ENCODE data around the gene HHIPL1. TPM values are rescaled to one million over a fixed set of nuclear protein-coding genes. Genes with fewer than 3 reads are reported as not detected.

The HHIPL1 gene
- total RNA-seq, 1 experiment from 2014 or later: 2.6 TPM

- Histone ChIP-seq H3K27ac (ENCODE audit: insufficient read length, low read depth, low read length) (no peak overlapping the region), H3K9me3 (ENCODE audit: control insufficient read depth, low read depth, low read length) (no peaks in the 10 kb centered on the region), H3K4me2 (ENCODE audit: insufficient read depth, insufficient read length, low read length) (no peak overlapping the region), H3K9ac (ENCODE audit: extremely low read depth, insufficient read length, low read length) (no peak overlapping the region), H3K79me2 (ENCODE audit: insufficient read depth, low read length) (no peaks in the 10 kb centered on the region), H2BK5ac (ENCODE audit: insufficient read length, low read length) (no peak overlapping the region), H2BK12ac (ENCODE audit: insufficient read length, low read depth, low read length) (no peak overlapping the region), H3K23me2 (ENCODE audit: insufficient read length, low read depth, low read length, poor library complexity, severe bottlenecking) (no peaks in the 10 kb centered on the region), H3K56ac (ENCODE audit: insufficient read length, low read depth, low read length) (no peak overlapping the region), H4K20me1 (ENCODE audit: control insufficient read depth, insufficient read depth, insufficient read length) (no peaks in the 10 kb centered on the region), H3K27me3 (ENCODE audit: insufficient read depth, low read length) (no peaks in the 10 kb centered on the region), H3K4me1 (ENCODE audit: insufficient read depth, low read length) (no peaks in the 10 kb centered on the region), H2AFZ (ENCODE audit: low read length) (no peak overlapping the region), H3T11ph (ENCODE audit: low read length) (no peak overlapping the region), H2BK15ac (ENCODE audit: low read depth, low read length) (no peak overlapping the region), H2BK120ac (ENCODE audit: low read depth, low read length, poor library complexity, severe bottlenecking) (no peak overlapping the region), H4K5ac (ENCODE audit: insufficient read length, low read depth, low read length) (no peak overlapping the region), H3K79me1 (ENCODE audit: insufficient read depth, low read depth, low read length, poor library complexity, severe bottlenecking) (no peaks in the 10 kb centered on the region), H2BK20ac (ENCODE audit: low read depth, low read length, poor library complexity, severe bottlenecking) (no peak overlapping the region), H3K14ac (ENCODE audit: insufficient read depth, low read length) (no peak overlapping the region), H4K8ac (replicated peaks; ENCODE audit: insufficient read length, low read depth, low read length) (no peak overlapping the region), H3K23ac (ENCODE audit: insufficient read length, low read depth, low read length) (no peak overlapping the region), H2AK5ac (ENCODE audit: insufficient read length, low read length) (no peak overlapping the region), H3K18ac (ENCODE audit: insufficient read length, low read depth, low read length) (no peak overlapping the region), H3K4ac (ENCODE audit: low read depth, low read length) (no peak overlapping the region), H4K91ac (ENCODE audit: insufficient read length, low read depth, low read length) (no peak overlapping the region)
- no peak for DNase-seq
- Mint-ChIP-seq H3K4me1 (peaks cover 0 to 7% of the 10 kb centered on the region in 2 experiments; a peak in 2 of 4 replicates), H3K9me3 (no peaks in the 10 kb centered on the region), H3K36me3 (ENCODE audit: insufficient read depth in 1 of 3, low read depth in 3 of 3) (no peaks in the 10 kb centered on the region), H3K27me3 (ENCODE audit: low read depth) (peaks cover 9% of the 10 kb centered on the region), H3K27ac (no peak overlapping the region), H3K4me3 (no peak overlapping the region)
- no CpG with 5 or more reads among the region's 32 CpGs for WGBS (ENCODE audit: extremely low coverage, insufficient read length, low lambda C conversion rate)
- no peak for TF ChIP-seq CTCF (conservative IDR thresholded peaks at IDR 0.05)
Measured at GRCh38 chr14:99651953-99652746, 7.2 kb downstream of the HHIPL1 start.

Data from H9 (cell line).